Heart left ventricle (tissue), 16 donors: ENCODE data around the gene SEC14L6. TPM values are rescaled to one million over a fixed set of nuclear protein-coding genes. Genes with fewer than 3 reads are reported as not detected.
"Not testable (repeated sequence)": the region's sequence is repeated elsewhere in the genome, so short reads cannot be mapped to it uniquely, and the experiment has no call there.

Source experiments
- ATAC-seq, 4 donors: fragments of 200-7000 bp; cut with Tn5 transposase; one replicate each; pipeline ENCODE4 v1.9.1; 2020 to 2022; ENCODE audit warnings: moderate library complexity in 4 of 4, mild to moderate bottlenecking in 3 of 4, moderate number of reproducible peaks in 1 of 4
- DNase-seq, 5 donors: peaks; one replicate each; pipeline ENCODE4 v3.0.0-alpha.2; 2020
- H3K27ac ChIP-seq, 12 donors: fragments of 200-600 bp; sonication (generic) in 4 of 12; one replicate each; pipeline versions ENCODE4 v1.5.0 to v1.8.0; 2016 to 2022; ENCODE audit warnings: mild to moderate bottlenecking in 2 of 12
- H3K27me3 ChIP-seq, 9 donors: fragments of 200-600 bp; sonication (generic) in 2 of 9; one replicate each; pipeline versions ENCODE4 v1.5.1 to v1.8.0; 2016 to 2022; ENCODE audit warnings: mild to moderate bottlenecking in 3 of 9
- H3K36me3 ChIP-seq, 9 donors: fragments of 200-600 bp; sonication (generic) in 2 of 9; one replicate each; pipeline versions ENCODE4 v1.5.0 to v1.8.0; 2018 to 2022; ENCODE audit warnings: mild to moderate bottlenecking in 2 of 9
- H3K4me1 ChIP-seq, 12 donors: fragments of 200-600 bp; sonication (generic) in 4 of 12; one replicate each; pipeline versions ENCODE4 v1.5.0 to v1.8.0; 2016 to 2022; ENCODE audit warnings: mild to moderate bottlenecking in 3 of 12
- H3K4me3 ChIP-seq, 12 donors: fragments of 200-600 bp; sonication (generic) in 4 of 12; one replicate each; pipeline versions ENCODE4 v1.5.0 to v1.8.0; 2017 to 2022; ENCODE audit warnings: mild to moderate bottlenecking in 9 of 12, moderate library complexity in 4 of 12
- H3K9me3 ChIP-seq, 12 donors: fragments of 200-600 bp; sonication (generic) in 4 of 12; one replicate each; pipeline versions ENCODE4 v1.5.0 to v1.8.0; 2016 to 2022; ENCODE audit warnings: mild to moderate bottlenecking in 1 of 12
- CTCF ChIP-seq, 12 donors: fragments of 200-600 bp; sonication (generic) in 4 of 12; IDR thresholded peaks; one replicate each; pipeline versions ENCODE4 v1.5.0 to v1.8.0; 2018 to 2022; ENCODE audit warnings: antibody characterized with exemption in 12 of 12, mild to moderate bottlenecking in 5 of 12
- POLR2A ChIP-seq, 2 donors: fragments of 450-650 bp; IDR thresholded peaks; one replicate each; pipeline ENCODE4 v1.6.1; 2017; ENCODE audit warnings: antibody characterized with exemption in 2 of 2, mild to moderate bottlenecking in 2 of 2, moderate library complexity in 2 of 2
- WGBS, 4 donors: extraction: QIAGEN DNeasy Blood & Tissue Kit in 2 of 4; methylation state at CpG; one replicate each; pipeline versions ENCODE4 v1.1.5 to v1.1.7; 2013 to 2018; 5-methylcytosine and 5-hydroxymethylcytosine counted together
- intact Hi-C, 10 donors: fragments of 100-400 bp; cut with DNase I; formaldehyde crosslinking; loops; one replicate each; pipeline versions ENCODE4 v1.11.1 to v1.14.2; 2022
- polyA plus RNA-seq, 2 donors: library from polyadenylated mRNA; stranded (reverse); fragments of 200-250 nt; gene quantifications; one replicate each; pipeline ENCODE4 v1.2.3, GENCODE V29; 2013
- total RNA-seq, 9 donors: library from RNA; depleted of rRNA in 2 of 9; stranded (reverse); fragments of >200 nt in 2 of 9; fragmentation: NEBNext Ultra II Directional in 3 of 9; extraction: Animal tissue kit (Norgen Biotek cat#: 25700) in 3 of 9; gene quantifications; one replicate each; pipeline versions ENCODE4 v1.1.0 to v1.2.4, GENCODE V29; 2016 to 2023
- donor health status: ischemic (EF 13 %, LVEDD 7.1; RV severe dilation, severe dysfunction).
- donor health status: healthy with polysubstance abuse.
- donor health status: DM: no; HTN: yes; CAD: no.
- donor health status: DM: no; HTN: no; CAD: no.
- donor health status: ischemic (EF 25% LVEDD 6.9; RV normal size, moderate dysfunction).
- donor health status: ischemic (EF 25% LVEDD 5.7; RV mildly dilated, moderate dysfunction).
- donor health status: healthy.
- donor health status: DM: yes; HTN: yes; CAD: no.
- donor health status: ischemic (EF 35%, LVEDD 5.7; RV mildly dilated, moderate dysfunction).
- donor health status: nonischemic (EF 11% LVEDD 7.7; RV severe dilation, severe dysfunction).
- donor health status: DM: yes; HTN: yes; CAD: no.
- donor health status: PGD.
- donor health status: ischemic (EF 29% LVEDD 5.4; RV normal size, mild dysfunction).
- donor health status: nonischemic (EF 23%, LVEDD 6.1; RV moderate dilation, normal function).

SEC14L6 gene
- total and polyA plus RNA-seq, 11 donors: 0.03 to 2.8 (median 0.16) TPM; not detected in 8

GRCh38 chr22:30562366-30562765 is 15.8 kb upstream of the SEC14L6 start:
- TF ChIP-seq CTCF (IDR thresholded peaks at IDR 0.05) (no peak), POLR2A (IDR thresholded peaks at IDR 0.05) (no peak)
- no peak overlapping the region for H3K27ac ChIP-seq
- 62 to 83% (median 79%) methylated on average over 2 to 6 of the region's 6 CpGs for WGBS, 4 donors
- H3K4me3 ChIP-seq: no peak overlapping the region
- intact Hi-C loops: no loop called here
- peaks cover 0 to 7% (median 0%) of the 10 kb centered on the region in 9 donors for H3K27me3 ChIP-seq
- H3K9me3 ChIP-seq: no peaks in the 10 kb centered on the region
- ATAC-seq (no peak), DNase-seq (no peak)
- no peaks in the 10 kb centered on the region for H3K36me3 ChIP-seq
- no peaks in the 10 kb centered on the region for H3K4me1 ChIP-seq

GRCh38 chr22:30561402-30562189 is 15.1 kb upstream of the SEC14L6 start:
- Histone ChIP-seq H3K36me3 (no peaks in the 10 kb centered on the region), H3K4me3 (no peak overlapping the region), H3K27me3 (peaks cover 0 to 3% (median 0%) of the 10 kb centered on the region in 9 donors), H3K9me3 (no peaks in the 10 kb centered on the region), H3K4me1 (no peaks in the 10 kb centered on the region), H3K27ac (no peak overlapping the region)
- DNase-seq (no peak), ATAC-seq (no peak)
- WGBS, 4 donors: 52 to 76% (median 61%) methylated on average over 4 to 10 of the region's 10 CpGs
- TF ChIP-seq POLR2A (IDR thresholded peaks at IDR 0.05) (no peak), CTCF (IDR thresholded peaks at IDR 0.05) (no peak)
- intact Hi-C loops: no loop called here

- ATAC-seq, H3K9me3 ChIP-seq, H3K27ac ChIP-seq, H3K27me3 ChIP-seq, H3K4me1 ChIP-seq, DNase-seq, H3K4me3 ChIP-seq, intact Hi-C loops, H3K36me3 ChIP-seq: not testable (repeated sequence)
- WGBS, 4 donors: 86 to 92% (median 88%) methylated on average over 11 of the region's 11 CpGs
Observed at GRCh38 chr22:30560643-30561202, 14.2 kb upstream of the SEC14L6 start.

- Histone ChIP-seq H3K27me3 (no peaks in the 10 kb centered on the region), H3K36me3 (no peaks in the 10 kb centered on the region), H3K4me3 (no peak overlapping the region), H3K4me1 (no peaks in the 10 kb centered on the region), H3K9me3 (no peaks in the 10 kb centered on the region), H3K27ac (no peak overlapping the region)
- ATAC-seq (no peak), DNase-seq (no peak)
- intact Hi-C loops: no loop called here
- TF ChIP-seq POLR2A (IDR thresholded peaks at IDR 0.05) (no peak), CTCF (IDR thresholded peaks at IDR 0.05) (no peak)
- 77 to 83% (median 81%) methylated on average over 6 of the region's 6 CpGs for WGBS, 4 donors
Observed at GRCh38 chr22:30559889-30560288, 13.3 kb upstream of the SEC14L6 start.
